Hematopoietic multipotent progenitor cell treated with erythropoietin and hydrocortisone succinate and interleukin-3 and kit ligand, for 8 days (in vitro differentiated cells): ENCODE results near the gene GDPD3.
"Not testable (repeated sequence)": the region's sequence is repeated elsewhere in the genome, so short reads cannot be mapped to it uniquely, and the experiment has no call there.

Experiments used
- DNase-seq: peaks from one replicate; pipeline ENCODE4 v3.0.0-alpha.2; 2015

Gene GDPD3

DNA sequence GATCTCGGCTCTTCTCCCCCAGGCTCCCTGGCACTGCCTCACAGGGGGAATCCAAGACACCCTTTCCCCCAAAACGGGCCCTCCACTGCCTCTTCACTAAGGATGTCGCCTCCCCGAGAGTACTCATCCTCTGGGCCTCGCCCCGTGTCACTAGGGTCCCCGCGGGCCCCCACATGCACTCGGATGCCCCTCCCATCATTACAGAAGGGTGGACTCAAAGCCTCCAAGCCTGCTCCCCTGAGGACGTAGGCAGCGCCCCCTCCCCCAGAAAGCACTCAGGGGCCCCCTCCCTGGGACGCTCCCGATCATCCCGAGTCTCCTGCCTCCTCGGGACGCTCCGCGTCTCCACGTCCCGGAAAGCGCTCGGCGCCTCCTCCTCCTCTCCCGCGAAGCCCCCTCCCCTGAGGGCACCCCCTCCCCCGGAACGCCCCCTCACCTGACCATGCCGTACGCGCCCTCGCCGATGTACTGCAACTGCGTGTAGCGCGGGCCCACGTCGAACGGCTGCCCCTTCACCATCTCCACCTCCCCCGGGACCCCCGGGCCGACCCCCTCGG is 9.3 kb upstream of the GDPD3 start:
- DNase-seq: no peak

DNA sequence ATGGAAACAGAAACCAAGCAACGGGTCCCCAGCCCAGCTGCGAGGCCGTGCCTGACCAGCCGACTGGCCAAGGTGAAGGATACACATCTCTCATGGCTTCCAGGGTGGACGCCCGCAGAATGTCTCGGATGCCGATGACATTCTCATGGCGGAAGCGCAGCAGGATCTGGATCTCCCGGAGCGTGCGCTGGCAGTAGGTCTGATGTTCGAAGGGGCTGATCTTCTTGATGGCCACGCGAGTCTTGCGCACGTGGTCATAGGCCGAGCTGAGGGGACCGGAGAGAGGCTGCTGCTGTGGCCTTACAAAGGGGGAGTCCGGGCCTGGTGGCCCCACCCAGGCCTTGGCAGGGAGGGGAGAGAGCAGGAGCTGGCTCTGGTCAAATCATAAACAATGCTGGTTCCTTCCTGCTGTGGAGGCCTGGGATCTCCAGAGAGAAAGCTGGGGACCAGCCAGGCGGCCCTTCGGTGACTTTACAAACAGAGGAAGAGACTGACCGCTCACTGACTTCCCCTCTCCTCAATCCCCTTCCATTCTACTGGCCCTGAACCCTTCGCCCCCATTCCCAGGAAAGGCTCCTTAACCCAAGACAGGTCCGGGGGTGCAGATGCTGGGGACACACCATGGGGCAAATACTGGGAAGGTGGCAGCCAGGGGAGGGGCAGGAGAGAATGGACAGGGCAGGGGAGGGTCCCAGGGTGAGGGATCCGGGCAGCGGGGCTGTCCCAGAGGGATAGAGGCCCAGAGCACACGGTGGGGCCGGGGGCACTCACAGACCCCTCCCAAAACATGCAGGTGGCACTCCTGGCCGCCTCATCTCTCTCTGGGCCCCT is 8.6 kb upstream of the GDPD3 start:
- no peak for DNase-seq

- no peak for DNase-seq
Measured at GRCh38 chr16:30120340-30121105, 7.2 kb upstream of the GDPD3 start.

GRCh38 chr16:30119428-30119827 is 6.1 kb upstream of the GDPD3 start:
- no peak for DNase-seq

GRCh38 chr16:30117768-30118167 is 4.4 kb upstream of the GDPD3 start:
- DNase-seq: no peak

DNA sequence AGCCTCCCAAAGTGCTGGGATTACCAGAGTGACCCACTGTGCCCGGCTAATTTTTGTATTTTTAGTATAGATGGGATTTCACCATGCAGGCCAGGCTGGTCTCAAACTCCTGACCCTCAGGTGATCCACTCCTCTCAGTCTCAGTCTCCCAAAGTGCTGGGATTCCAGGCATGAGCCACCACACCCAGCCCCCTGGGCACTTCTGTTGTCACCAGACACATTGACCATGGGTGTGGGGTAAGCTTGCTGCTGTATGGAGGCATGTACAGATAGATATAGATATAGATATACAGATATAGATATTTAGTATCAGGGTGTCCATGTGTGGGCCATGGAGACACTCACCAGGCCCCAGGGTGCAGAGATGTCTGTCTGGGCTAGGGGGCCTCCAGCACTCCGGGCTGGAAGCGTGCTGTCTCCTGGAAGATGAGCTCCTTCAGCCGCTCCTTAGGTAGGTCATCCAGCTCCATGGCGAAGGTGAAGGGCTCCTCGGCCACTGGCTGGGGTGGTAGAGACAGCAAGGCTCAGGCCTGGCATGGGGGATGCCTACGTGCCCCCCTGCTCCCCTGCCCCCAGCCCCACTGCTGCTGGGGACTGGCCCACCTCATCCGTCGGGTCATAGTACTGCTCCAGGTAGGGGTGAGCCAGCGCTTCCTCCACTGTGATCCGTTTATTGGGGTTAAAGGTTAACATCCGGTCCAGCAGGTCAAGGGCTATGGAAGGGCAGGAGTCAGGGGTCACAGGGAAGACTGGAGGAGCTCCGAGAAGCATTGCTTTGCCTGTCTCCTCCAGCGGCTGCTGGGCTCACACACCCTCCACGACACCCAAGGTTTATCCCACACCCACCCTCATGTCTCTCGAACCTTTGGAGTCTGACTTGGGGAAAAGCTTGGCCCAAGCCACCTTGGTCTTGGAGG is 3.2 kb upstream of the GDPD3 start:
- no peak for DNase-seq

DNA sequence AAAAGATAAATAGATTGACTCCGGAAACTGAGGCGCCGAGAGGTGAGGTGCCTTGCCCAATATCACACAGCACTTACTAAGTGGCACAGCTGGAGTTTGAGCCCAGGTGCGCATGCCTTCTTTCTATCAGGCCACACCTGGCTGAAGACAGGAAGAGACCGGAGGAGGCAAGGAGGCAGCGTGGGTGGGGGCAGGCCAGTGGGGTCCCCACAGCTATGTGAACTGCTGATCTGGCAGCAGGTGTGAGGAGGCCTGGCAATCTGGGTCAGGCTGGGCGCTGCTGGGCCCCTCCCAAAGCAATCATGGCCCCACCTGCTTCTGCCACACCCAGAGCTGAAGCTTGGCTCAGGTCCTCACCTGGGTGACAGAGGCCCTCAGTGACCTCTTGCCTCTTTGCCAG is 1.9 kb upstream of the GDPD3 start:
- no peak for DNase-seq

GRCh38 chr16:30114833-30115232 is 1.5 kb upstream of the GDPD3 start:
- DNase-seq: not testable (repeated sequence)

DNA sequence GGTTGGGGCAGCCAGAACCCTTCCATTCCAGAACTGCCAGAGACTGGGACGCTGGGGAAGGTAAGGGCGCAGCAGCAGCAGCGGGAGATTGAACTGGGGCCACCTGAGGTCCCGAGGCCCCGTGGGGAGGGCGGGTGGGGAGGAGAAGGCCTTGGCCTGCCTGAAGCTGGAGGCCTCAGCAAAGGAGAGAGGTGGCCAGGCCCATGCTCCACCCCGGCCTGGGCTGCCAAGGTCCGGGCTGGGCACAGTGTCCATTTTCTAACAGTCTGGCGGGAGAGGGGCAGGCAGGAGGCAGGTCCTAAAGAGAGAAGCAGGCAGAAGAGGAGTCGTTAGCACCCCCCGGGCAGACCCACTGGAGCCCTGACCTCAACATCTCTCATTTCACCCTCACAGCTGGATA is 1.1 kb upstream of the GDPD3 start:
- DNase-seq: no peak

- no peak for DNase-seq
Measured at GRCh38 chr16:30113711-30114333, 485 bp upstream of the GDPD3 start.

- peak; percentile 58 for DNase-seq
Measured at GRCh38 chr16:30112197-30113030, 923 bp downstream of the GDPD3 start.

- no peak for DNase-seq
Measured at GRCh38 chr16:30110661-30111060, 2.7 kb downstream of the GDPD3 start.

- DNase-seq: peak; percentile 53
Measured at GRCh38 chr16:30108059-30108850, 5.1 kb downstream of the GDPD3 start.

- no peak for DNase-seq
Measured at GRCh38 chr16:30104492-30104891, 8.8 kb downstream of the GDPD3 start.

GRCh38 chr16:30104090-30104489 is 9.2 kb downstream of the GDPD3 start:
- no peak for DNase-seq

DNA sequence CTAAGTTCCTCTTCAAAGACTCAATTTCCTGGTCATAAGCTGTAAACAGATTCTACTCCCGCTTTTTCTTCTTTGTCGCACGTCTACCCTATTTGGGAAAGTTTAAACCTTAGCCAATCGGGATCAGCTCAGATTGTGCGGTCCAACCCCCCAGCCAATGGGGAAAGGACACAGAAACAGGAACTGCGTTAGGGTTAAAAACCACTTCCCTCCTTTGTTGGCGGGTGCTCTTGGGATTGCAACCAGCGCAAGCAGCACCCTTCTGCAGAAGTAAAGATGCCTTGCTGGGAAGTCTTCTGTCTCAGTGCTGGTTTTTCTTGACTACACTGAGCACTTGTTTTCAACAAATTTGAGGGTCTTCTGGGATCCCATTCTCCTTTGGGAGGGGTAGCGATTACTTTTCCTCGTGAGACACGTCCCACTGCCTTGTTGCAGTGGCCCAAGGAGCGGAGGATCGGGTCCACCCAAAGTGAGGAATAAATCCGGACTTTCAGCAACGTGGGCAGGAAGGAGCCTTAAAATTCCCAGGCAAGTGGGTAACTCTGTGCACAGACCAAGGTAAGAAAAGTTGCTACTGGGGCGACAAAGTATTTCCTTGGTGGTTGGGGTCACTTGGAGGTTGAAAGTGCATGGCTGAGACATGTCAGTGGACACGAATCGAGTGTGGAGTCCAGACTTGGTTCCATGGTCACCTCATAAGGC is 16.3 kb downstream of the GDPD3 start:
- DNase-seq: peak; percentile 41

GRCh38 chr16:30096105-30096861 is 17.1 kb downstream of the GDPD3 start, which contains the start of gene YPEL3:
YPEL3 (minus strand) TSS chr16:30096213; CDS start chr16:30095482, 731 bp downstream.
- DNase-seq: peak; percentile 84

- no peak for DNase-seq
Measured at GRCh38 chr16:30095166-30096078, 17.9 kb downstream of the GDPD3 start.
